Activated CD4-positive, alpha-beta T cell treated with anti-CD3 and anti-CD28 coated beads for 36 hours (primary cell): ENCODE measurements around the gene RGS3. TPM values are rescaled to one million over a fixed set of nuclear protein-coding genes. Genes with fewer than 3 reads are reported as not detected.

ENCODE experiments used
- ATAC-seq: fragments of 200-7000 bp; cut with Tn5 transposase; one replicate; pipeline ENCODE4 v1.10.0; 2021; ENCODE audit warnings: mild to moderate bottlenecking, moderate library complexity
- CTCF ChIA-PET: fragments of 350-600 bp; sonication (Branson Sonifier 250); formaldehyde crosslinking; loops from one replicate; lab custom pipeline; 2021; ENCODE audit warnings: antibody characterized with exemption; lab: Charles Lee
- POLR2A ChIA-PET: fragments of 350-600 bp; sonication (Branson Sonifier 250); formaldehyde crosslinking; loops from one replicate; lab custom pipeline; 2021; ENCODE audit warnings: antibody characterized with exemption, inconsistent platforms; lab: Charles Lee
- DNase-seq: peaks from one replicate; pipeline ENCODE4 v3.0.0-alpha.2; 2020
- H3K27ac Mint-ChIP-seq: one replicate; pipeline ENCODE4 v1.8.0; 2021; ENCODE audit warnings: mixed read lengths
- H3K27me3 Mint-ChIP-seq: one replicate; pipeline ENCODE4 v1.8.0; 2021; ENCODE audit warnings: mixed read lengths
- H3K36me3 Mint-ChIP-seq: one replicate; pipeline ENCODE4 v1.8.0; 2021; ENCODE audit warnings: low read depth, mixed read lengths
- H3K4me1 Mint-ChIP-seq: one replicate; pipeline ENCODE4 v1.8.0; 2021; ENCODE audit warnings: mixed read lengths
- H3K4me3 Mint-ChIP-seq: one replicate; pipeline ENCODE4 v1.8.0; 2021; ENCODE audit warnings: mild to moderate bottlenecking, moderate library complexity, mixed read lengths
- H3K9me3 Mint-ChIP-seq: one replicate; pipeline ENCODE4 v1.8.0; 2021; ENCODE audit warnings: low read depth, mixed read lengths
- intact Hi-C, 2 experiments: fragments of 100-400 bp; cut with DNase I in 1 of 2; cut with micrococcal nuclease in 1 of 2; formaldehyde crosslinking; loops; one replicate each; pipeline versions ENCODE4 v1.14.2 to v1.15.1; 2022 to 2024; cut with DNase I, micrococcal nuclease
- total RNA-seq, 2 experiments: library from RNA; stranded (reverse); gene quantifications; one replicate each; pipeline ENCODE4 v1.2.3, GENCODE V29; 2021

The RGS3 gene
- total RNA-seq, 2 experiments from 2014 or later, result 55.9 to 62.2 TPM

- Mint-ChIP-seq H3K9me3 (no peaks in the 10 kb centered on the region), H3K4me1 (peaks cover 57% of the 10 kb centered on the region), H3K27me3 (no peaks in the 10 kb centered on the region), H3K27ac (peak overlapping the region; percentile 98), H3K36me3 (no peaks in the 10 kb centered on the region), H3K4me3 (peak overlapping the region; percentile 58)
- ChIA-PET CTCF (interaction anchor here (0.7 to 2.1 kb wide), 13 partner anchors 12 to 649 kb away, joined by 3 to 19 read pairs (median 3); partner anchors contain the start of gene CDC26), POLR2A (interaction anchor here (0.9 to 1.4 kb wide), 4 partner anchors 10 to 213 kb away, joined by 3 to 7 read pairs (median 4); partner anchors contain the start of genes C9orf43 and POLE3)
- intact Hi-C loops, result loop anchor here (1.0 to 5.0 kb wide), 8 partner anchors 20 to 230 kb away; partner anchors contain the start of genes C9orf43 (in 1 of the 2) and POLE3 (in 1 of the 2)
- ATAC-seq, result peak; percentile 92
- DNase-seq, result peak; percentile 90
Measured at GRCh38 chr9:113622600-113623400, 159.3 kb downstream of the RGS3 start.

GRCh38 chr9:113623851-113624485 is 160.4 kb downstream of the RGS3 start:
- H3K9me3 Mint-ChIP-seq, result no peaks in the 10 kb centered on the region
- H3K4me1 Mint-ChIP-seq, result peaks cover 49% of the 10 kb centered on the region
- H3K27me3 Mint-ChIP-seq, result peaks cover 2% of the 10 kb centered on the region
- POLR2A ChIA-PET, result interaction anchor here (1.4 kb wide), 1 partner anchor 31 kb away, joined by 5 read pairs; no protein-coding TSS in a partner anchor
- peak overlapping the region; percentile 98 for H3K27ac Mint-ChIP-seq
- no peaks in the 10 kb centered on the region for H3K36me3 Mint-ChIP-seq
- DNase-seq (no peak), ATAC-seq (no peak)
- intact Hi-C loops, result loop anchor here (1.0 to 5.0 kb wide), 8 partner anchors 22 to 228 kb away; partner anchors contain the start of genes C9orf43 (in 1 of the 2) and POLE3 (in 1 of the 2)
- H3K4me3 Mint-ChIP-seq, result no peak overlapping the region
- CTCF ChIA-PET, result interaction anchor here (0.6 to 1.0 kb wide), 3 partner anchors 32 to 349 kb away, joined by 3 read pairs; no protein-coding TSS in a partner anchor

GRCh38 chr9:113624721-113625120 is 161.2 kb downstream of the RGS3 start:
- peaks cover 41% of the 10 kb centered on the region for H3K4me1 Mint-ChIP-seq
- ATAC-seq, result no peak
- H3K9me3 Mint-ChIP-seq, result no peaks in the 10 kb centered on the region
- ChIA-PET CTCF (interaction anchor here (0.8 to 1.0 kb wide), 2 partner anchors 31 to 32 kb away, joined by 3 read pairs; no protein-coding TSS in a partner anchor), POLR2A (no interaction called here)
- no peak overlapping the region for H3K4me3 Mint-ChIP-seq
- no peak for DNase-seq
- no peak overlapping the region for H3K27ac Mint-ChIP-seq
- intact Hi-C loops, result loop anchor here (5.0 kb wide), 2 partner anchors 33 to 228 kb away; no protein-coding TSS in a partner anchor
- H3K27me3 Mint-ChIP-seq, result peaks cover 2% of the 10 kb centered on the region
- no peaks in the 10 kb centered on the region for H3K36me3 Mint-ChIP-seq

GRCh38 chr9:113625486-113625885 is 162.0 kb downstream of the RGS3 start:
- peak overlapping the region; percentile 11 for H3K27ac Mint-ChIP-seq
- H3K9me3 Mint-ChIP-seq, result no peaks in the 10 kb centered on the region
- DNase-seq (no peak), ATAC-seq (no peak)
- peaks cover 33% of the 10 kb centered on the region for H3K4me1 Mint-ChIP-seq
- H3K4me3 Mint-ChIP-seq, result no peak overlapping the region
- H3K27me3 Mint-ChIP-seq, result peaks cover 2% of the 10 kb centered on the region
- ChIA-PET POLR2A (interaction anchor here (1.3 kb wide), 2 partner anchors 22 to 47 kb away, joined by 3 to 4 read pairs; no protein-coding TSS in a partner anchor), CTCF (interaction anchor here (0.8 to 2.2 kb wide), 4 partner anchors 21 to 223 kb away, joined by 3 to 9 read pairs (median 4); no protein-coding TSS in a partner anchor)
- intact Hi-C loops, result no loop called here
- H3K36me3 Mint-ChIP-seq, result no peaks in the 10 kb centered on the region

- CTCF ChIA-PET, result interaction anchor here (0.6 to 2.2 kb wide), 6 partner anchors 28 to 1143 kb away, joined by 3 to 11 read pairs (median 4); no protein-coding TSS in a partner anchor
- intact Hi-C loops, result no loop called here
- no peak overlapping the region for H3K4me3 Mint-ChIP-seq
Measured at GRCh38 chr9:113626735-113627495, 163.4 kb downstream of the RGS3 start.

GRCh38 chr9:113628621-113629020 is 165.1 kb downstream of the RGS3 start:
- CTCF ChIA-PET, result no interaction called here
- ATAC-seq (no peak), DNase-seq (no peak)
- Mint-ChIP-seq H3K9me3 (no peaks in the 10 kb centered on the region), H3K27me3 (peaks cover 7% of the 10 kb centered on the region), H3K4me1 (peaks cover 15% of the 10 kb centered on the region), H3K27ac (no peak overlapping the region), H3K36me3 (no peaks in the 10 kb centered on the region), H3K4me3 (no peak overlapping the region)
- intact Hi-C loops, result no loop called here
- POLR2A ChIA-PET, result no interaction called here

More at GRCh38 chr9:113626735-113627495, 163.4 kb downstream of the RGS3 start:
- ATAC-seq (no peak), DNase-seq (no peak)
- Mint-ChIP-seq H3K27ac (no peak overlapping the region), H3K27me3 (peaks cover 2% of the 10 kb centered on the region), H3K36me3 (no peaks in the 10 kb centered on the region), H3K4me1 (peaks cover 19% of the 10 kb centered on the region), H3K9me3 (no peaks in the 10 kb centered on the region)
- POLR2A ChIA-PET, result interaction anchor here (1.3 kb wide), 1 partner anchor 24 kb away, joined by 3 read pairs; no protein-coding TSS in a partner anchor

- Mint-ChIP-seq H3K4me3 (no peak overlapping the region), H3K9me3 (no peaks in the 10 kb centered on the region), H3K4me1 (peaks cover 13% of the 10 kb centered on the region), H3K36me3 (no peaks in the 10 kb centered on the region), H3K27me3 (peaks cover 7% of the 10 kb centered on the region), H3K27ac (no peak overlapping the region)
- no peak for DNase-seq
- intact Hi-C loops, result no loop called here
- ATAC-seq, result no peak
- ChIA-PET CTCF (interaction anchor here (0.8 kb wide), 1 partner anchor 25 kb away, joined by 3 read pairs; no protein-coding TSS in a partner anchor), POLR2A (no interaction called here)
Measured at GRCh38 chr9:113630386-113631136, 167.0 kb downstream of the RGS3 start.

- no peaks in the 10 kb centered on the region for H3K36me3 Mint-ChIP-seq
- DNase-seq, result no peak
- peaks cover 7% of the 10 kb centered on the region for H3K27me3 Mint-ChIP-seq
- ChIA-PET CTCF (no interaction called here), POLR2A (no interaction called here)
- no peak for ATAC-seq
- intact Hi-C loops, result no loop called here
- H3K9me3 Mint-ChIP-seq, result no peaks in the 10 kb centered on the region
- H3K4me3 Mint-ChIP-seq, result no peak overlapping the region
- peaks cover 13% of the 10 kb centered on the region for H3K4me1 Mint-ChIP-seq
- no peak overlapping the region for H3K27ac Mint-ChIP-seq
Measured at GRCh38 chr9:113631137-113631765, 167.7 kb downstream of the RGS3 start.

GRCh38 chr9:113631871-113632665 is 168.5 kb downstream of the RGS3 start:
- intact Hi-C loops, result no loop called here
- Mint-ChIP-seq H3K27me3 (peaks cover 9% of the 10 kb centered on the region), H3K27ac (peak overlapping the region; percentile 3), H3K4me1 (peaks cover 13% of the 10 kb centered on the region), H3K9me3 (no peaks in the 10 kb centered on the region), H3K36me3 (no peaks in the 10 kb centered on the region), H3K4me3 (no peak overlapping the region)
- ChIA-PET POLR2A (no interaction called here), CTCF (interaction anchor here (0.6 to 2.3 kb wide), 4 partner anchors 23 to 237 kb away, joined by 3 to 10 read pairs (median 3); no protein-coding TSS in a partner anchor)
- DNase-seq (no peak), ATAC-seq (no peak)
